Right lobe of liver (tissue), 6 donors: ENCODE measurements around the gene GBP2. TPM values are rescaled to one million over a fixed set of nuclear protein-coding genes. Genes with fewer than 3 reads are reported as not detected.

Experiments used
- ATAC-seq, 4 donors: fragments of 200-7000 bp; cut with Tn5 transposase; one replicate each; pipeline ENCODE4 v1.9.1; 2020; ENCODE audit warnings: mild to moderate bottlenecking in 4 of 4, moderate library complexity in 4 of 4
- DNase-seq, 3 donors: peaks; one replicate each; pipeline ENCODE4 v3.0.0-alpha.2; 2020
- H3K27ac ChIP-seq, 3 donors: fragments of 200-600 bp; one replicate each; pipeline ENCODE4 v1.8.0; 2022
- H3K27me3 ChIP-seq, 2 donors: fragments of 200-600 bp; one replicate each; pipeline ENCODE4 v1.8.0; 2022
- H3K36me3 ChIP-seq, 4 donors: fragments of 200-600 bp; sonication (generic) in 1 of 4; one replicate each; pipeline versions ENCODE4 v1.5.1 to v1.8.0; 2017 to 2022; ENCODE audit warnings: control low read depth in 1 of 4
- H3K4me1 ChIP-seq, 4 donors: fragments of 200-600 bp; sonication (generic) in 1 of 4; one replicate each; pipeline versions ENCODE4 v1.5.1 to v1.8.0; 2017 to 2022; ENCODE audit warnings: control low read depth in 1 of 4
- H3K4me3 ChIP-seq, 3 donors: fragments of 200-600 bp; one replicate each; pipeline ENCODE4 v1.8.0; 2022
- H3K9me3 ChIP-seq, 4 donors: fragments of 200-600 bp; sonication (generic) in 1 of 4; one replicate each; pipeline versions ENCODE4 v1.5.1 to v1.8.0; 2017 to 2022; ENCODE audit warnings: control low read depth in 1 of 4
- POLR2A ChIP-seq: fragments of 450-650 bp; IDR thresholded peaks from one replicate; pipeline ENCODE4 v1.6.1; 2017; ENCODE audit warnings: antibody characterized with exemption, mild to moderate bottlenecking
- WGBS: methylation state at CpG from one replicate; pipeline ENCODE4 v1.1.6; 2018; ENCODE audit warnings: low coverage, low lambda C conversion rate; ENCODE audit not compliant: insufficient coverage; ENCODE audit errors: missing lambda C conversion rate; 5-methylcytosine and 5-hydroxymethylcytosine counted together
- intact Hi-C, 2 donors: fragments of 100-400 bp; cut with DNase I; formaldehyde crosslinking; loops; one replicate each; pipeline versions ENCODE4 v1.11.2 to v1.14.1; 2022
- total RNA-seq, 6 experiments: library from RNA; depleted of rRNA in 2 of 6; stranded (reverse); fragments of >200 nt in 2 of 6; fragmentation: NEBNext Ultra II Directional in 3 of 6; extraction: Animal tissue kit (Norgen Biotek cat#: 25700) in 3 of 6; gene quantifications; one replicate each; pipeline versions ENCODE4 v1.1.0 to v1.2.4, GENCODE V29; 2016 to 2023
- TF ChIP-seq, protein P1 (sequence below), 4 donors: fragments of 200-600 bp in 3 of 4; fragments of 450-650 bp in 1 of 4; IDR thresholded peaks; one replicate each; pipeline versions ENCODE4 v1.5.1 to v1.8.0; 2016 to 2022; ENCODE audit warnings: antibody characterized with exemption in 4 of 4, mild to moderate bottlenecking in 2 of 4
- donor health status: DM: no; HTN: yes; CAD: no.
- donor health status: DM: no; HTN: no; CAD: no.
- donor health status: DM: no; HTN: no; CAD: no.
- donor health status: DM: no; HTN: yes; CAD: no.
- donor health status: DM: no; HTN: yes; CAD: no.

The GBP2 gene
- total RNA-seq, 6 experiments from 2014 or later: 7.8 to 64.5 (median 26.8) TPM

DNA sequence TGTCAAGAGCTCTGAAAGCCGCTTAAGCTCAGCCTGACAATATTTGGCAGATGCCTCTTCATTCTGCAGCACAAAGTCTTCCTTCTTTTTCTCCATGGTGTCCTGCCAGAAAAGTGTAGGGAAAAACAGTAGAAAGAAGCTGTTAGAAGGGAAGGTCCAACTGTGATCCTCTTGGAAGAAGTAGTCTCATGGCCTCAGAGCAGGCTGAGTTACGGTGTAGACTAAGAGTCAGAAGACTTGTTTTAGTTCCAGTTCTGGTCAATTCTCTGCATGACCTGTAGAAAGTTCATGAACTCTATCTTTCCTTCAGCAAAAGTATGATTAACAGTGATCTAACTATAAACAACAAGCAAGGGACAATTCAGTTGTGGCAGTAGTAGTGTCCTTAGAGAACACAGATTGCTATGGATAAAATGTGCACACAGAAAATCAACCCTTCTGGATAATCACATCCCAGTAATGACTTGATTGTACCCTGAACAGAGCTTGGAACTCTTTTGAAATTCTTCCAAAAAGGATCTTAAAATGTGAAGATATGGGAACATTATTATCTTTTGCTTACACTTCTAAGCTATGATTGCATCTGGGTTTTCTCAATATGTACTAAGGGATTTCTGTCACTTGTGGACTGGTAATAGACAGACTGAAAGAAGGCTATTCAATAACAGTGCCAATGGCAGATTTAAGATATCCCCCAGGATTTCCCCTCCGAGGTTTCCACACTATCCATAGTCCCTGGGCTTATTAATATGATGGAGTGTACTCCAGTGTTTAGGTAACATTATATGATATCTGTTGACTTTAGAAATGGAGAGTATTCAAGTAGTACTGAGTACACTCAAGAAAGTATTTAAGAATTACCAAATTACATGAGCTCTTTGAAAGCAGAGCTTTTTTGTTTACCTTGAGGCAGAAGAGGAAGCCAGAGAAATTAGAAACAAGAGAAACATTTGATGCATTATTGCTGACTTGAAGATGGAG is 22.1 kb upstream of the GBP2 start:
- ATAC-seq: peak in 3 of 4 donors; percentile 14 to 63 (median 45)
- Histone ChIP-seq H3K4me1 (no peaks in the 10 kb centered on the region), H3K4me3 (no peak overlapping the region), H3K9me3 (no peaks in the 10 kb centered on the region), H3K27ac (peak overlapping the region in 1 of 3 donors; percentile 6), H3K27me3 (no peaks in the 10 kb centered on the region), H3K36me3 (peaks cover 0 to 66% (median 0%) of the 10 kb centered on the region in 4 donors)
- intact Hi-C loops: no loop called here
- WGBS: 81% methylated on average over 3 of the region's 3 CpGs
- no peak for DNase-seq
- TF ChIP-seq, protein P1, sequence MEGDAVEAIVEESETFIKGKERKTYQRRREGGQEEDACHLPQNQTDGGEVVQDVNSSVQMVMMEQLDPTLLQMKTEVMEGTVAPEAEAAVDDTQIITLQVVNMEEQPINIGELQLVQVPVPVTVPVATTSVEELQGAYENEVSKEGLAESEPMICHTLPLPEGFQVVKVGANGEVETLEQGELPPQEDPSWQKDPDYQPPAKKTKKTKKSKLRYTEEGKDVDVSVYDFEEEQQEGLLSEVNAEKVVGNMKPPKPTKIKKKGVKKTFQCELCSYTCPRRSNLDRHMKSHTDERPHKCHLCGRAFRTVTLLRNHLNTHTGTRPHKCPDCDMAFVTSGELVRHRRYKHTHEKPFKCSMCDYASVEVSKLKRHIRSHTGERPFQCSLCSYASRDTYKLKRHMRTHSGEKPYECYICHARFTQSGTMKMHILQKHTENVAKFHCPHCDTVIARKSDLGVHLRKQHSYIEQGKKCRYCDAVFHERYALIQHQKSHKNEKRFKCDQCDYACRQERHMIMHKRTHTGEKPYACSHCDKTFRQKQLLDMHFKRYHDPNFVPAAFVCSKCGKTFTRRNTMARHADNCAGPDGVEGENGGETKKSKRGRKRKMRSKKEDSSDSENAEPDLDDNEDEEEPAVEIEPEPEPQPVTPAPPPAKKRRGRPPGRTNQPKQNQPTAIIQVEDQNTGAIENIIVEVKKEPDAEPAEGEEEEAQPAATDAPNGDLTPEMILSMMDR (IDR thresholded peaks at IDR 0.05): no peak
- TF ChIP-seq POLR2A: no peak

DNA sequence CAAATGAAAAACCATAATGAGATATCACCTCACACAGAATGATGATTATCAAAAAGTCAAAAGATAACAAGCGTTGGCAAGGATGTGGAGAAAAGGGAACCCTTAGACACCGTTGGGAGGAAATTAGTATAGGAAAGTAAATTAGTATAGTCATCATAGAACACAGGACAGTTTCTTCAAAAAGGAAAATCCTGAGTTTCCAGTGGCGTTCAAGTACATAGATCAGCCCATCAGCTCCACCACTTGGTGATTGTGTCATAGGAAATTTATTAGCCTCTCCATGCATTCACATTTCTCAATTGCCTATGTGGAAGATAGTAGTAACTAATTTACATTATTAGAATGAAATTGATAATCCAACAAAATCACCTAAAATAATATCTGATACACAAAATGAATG is 20.8 kb upstream of the GBP2 start:
- 76% methylated on average over 3 of the region's 3 CpGs for WGBS
- Histone ChIP-seq H3K27me3 (no peaks in the 10 kb centered on the region), H3K4me3 (no peak overlapping the region), H3K4me1 (no peaks in the 10 kb centered on the region), H3K36me3 (peaks cover 0 to 61% (median 0%) of the 10 kb centered on the region in 4 donors), H3K9me3 (no peaks in the 10 kb centered on the region), H3K27ac (no peak overlapping the region)
- DNase-seq (no peak), ATAC-seq (no peak)
- intact Hi-C loops: no loop called here
- TF ChIP-seq, protein P1 (IDR thresholded peaks at IDR 0.05): no peak
- no peak for TF ChIP-seq POLR2A

DNA sequence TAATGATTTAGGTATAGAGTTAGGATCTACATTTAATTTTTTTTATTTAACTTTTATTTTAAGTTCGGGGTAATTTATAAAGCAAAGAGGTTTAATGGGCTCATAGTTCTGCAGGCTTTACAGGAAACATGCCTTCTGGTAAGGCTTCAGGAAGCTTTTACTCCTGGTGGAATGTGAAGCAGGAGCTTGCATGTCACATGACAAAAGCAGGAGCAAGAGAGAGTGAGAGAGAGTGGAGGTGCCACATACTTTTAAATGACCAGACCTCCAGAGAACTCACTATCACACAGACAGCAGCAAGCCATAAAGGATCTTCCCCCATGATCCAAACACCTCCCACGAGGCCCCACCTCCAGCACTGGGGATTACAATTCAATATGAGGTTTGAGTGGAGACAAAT is 17.6 kb upstream of the GBP2 start:
- WGBS: 90% methylated on average over 2 of the region's 2 CpGs
- DNase-seq: no peak
- H3K27ac ChIP-seq: no peak overlapping the region
- TF ChIP-seq POLR2A: no peak
- TF ChIP-seq, protein P1 (IDR thresholded peaks at IDR 0.05): no peak
- no peak for ATAC-seq
- H3K36me3 ChIP-seq: peaks cover 0 to 39% (median 0%) of the 10 kb centered on the region in 4 donors
- intact Hi-C loops: no loop called here
- no peaks in the 10 kb centered on the region for H3K4me1 ChIP-seq
- H3K4me3 ChIP-seq: no peak overlapping the region
- H3K9me3 ChIP-seq: no peaks in the 10 kb centered on the region
- H3K27me3 ChIP-seq: no peaks in the 10 kb centered on the region

DNA sequence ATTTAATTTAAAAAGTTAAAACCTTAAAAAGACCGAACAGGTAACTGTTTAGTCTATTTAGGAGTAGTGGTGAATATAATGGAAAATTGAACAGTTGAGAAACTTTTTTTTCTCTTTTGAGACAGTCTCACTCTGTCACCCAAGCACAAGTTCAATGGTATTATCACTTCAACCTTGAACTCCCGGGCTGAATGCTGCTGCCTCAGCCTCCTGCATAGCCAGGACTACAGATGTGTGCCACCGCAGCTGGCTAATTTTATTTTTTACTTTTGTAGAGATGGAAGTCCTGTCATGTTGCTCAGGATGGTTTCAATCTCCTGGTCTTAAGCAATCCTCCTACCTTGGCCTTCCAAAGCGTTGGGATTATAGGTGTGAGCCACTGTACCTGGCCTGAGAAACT is 16.2 kb upstream of the GBP2 start:
- ATAC-seq: peak in 3 of 4 donors; percentile 14 to 33 (median 28)
- 63% methylated on average over 4 of the region's 4 CpGs for WGBS
- no peak for TF ChIP-seq POLR2A
- TF ChIP-seq, protein P1 (IDR thresholded peaks at IDR 0.05): no peak
- Histone ChIP-seq H3K4me1 (no peaks in the 10 kb centered on the region), H3K36me3 (peaks cover 0 to 30% (median 0%) of the 10 kb centered on the region in 4 donors), H3K9me3 (no peaks in the 10 kb centered on the region), H3K27ac (no peak overlapping the region), H3K4me3 (no peak overlapping the region), H3K27me3 (no peaks in the 10 kb centered on the region)
- intact Hi-C loops: no loop called here
- DNase-seq: no peak
